Hepatocyte (in vitro differentiated cells): ENCODE results near the gene FHDC1. TPM values are rescaled to one million over a fixed set of nuclear protein-coding genes. Genes with fewer than 3 reads are reported as not detected.
A peak's percentile ranks its signal among the peaks of the same experiment; 100 is the strongest.

ENCODE experiments used
- DNase-seq: peaks from one replicate; pipeline ENCODE4 v3.0.0-alpha.2; 2016; ENCODE audit warnings: low spot score
- H2AFZ ChIP-seq: fragments of 200-600 bp; sonication (generic); 2 replicates; pipeline ENCODE4 v1.6.0; 2016; ENCODE audit warnings: antibody characterized with exemption, mild to moderate bottlenecking
- H3K27ac ChIP-seq: fragments of 200-600 bp; sonication (generic); 2 replicates; pipeline ENCODE4 v1.5.1; 2016; ENCODE audit warnings: mild to moderate bottlenecking
- H3K27me3 ChIP-seq: fragments of 200-600 bp; sonication (generic); 2 replicates; pipeline ENCODE4 v1.6.1; 2016
- H3K36me3 ChIP-seq: fragments of 200-600 bp; sonication (generic); replicated peaks from 2 replicates; pipeline ENCODE4 v1.5.1; 2016; ENCODE audit warnings: low read depth; ENCODE audit not compliant: insufficient read depth
- H3K4me1 ChIP-seq: fragments of 200-600 bp; sonication (generic); 2 replicates; pipeline ENCODE4 v1.5.1; 2016; ENCODE audit warnings: mild to moderate bottlenecking, moderate library complexity; ENCODE audit not compliant: insufficient read depth
- H3K4me2 ChIP-seq: fragments of 200-600 bp; sonication (generic); 2 replicates; pipeline ENCODE4 v1.6.0; 2016
- H3K4me3 ChIP-seq: fragments of 200-600 bp; sonication (generic); 2 replicates; pipeline ENCODE4 v1.5.1; 2016; ENCODE audit warnings: mild to moderate bottlenecking
- H3K79me2 ChIP-seq: fragments of 200-600 bp; sonication (generic); 2 replicates; pipeline ENCODE4 v1.6.0; 2017; ENCODE audit warnings: mild to moderate bottlenecking
- H3K9me2 ChIP-seq: fragments of 200-600 bp; sonication (generic); replicated peaks from 2 replicates; pipeline ENCODE4 v1.6.0; 2017; ENCODE audit warnings: mild to moderate bottlenecking; ENCODE audit not compliant: insufficient read depth
- H3K9me3 ChIP-seq: fragments of 200-600 bp; sonication (generic); 2 replicates; pipeline ENCODE4 v1.5.1; 2016; ENCODE audit warnings: low read depth, mild to moderate bottlenecking
- H4K20me1 ChIP-seq: fragments of 200-600 bp; sonication (generic); 2 replicates; pipeline ENCODE4 v1.6.0; 2016; ENCODE audit warnings: mild to moderate bottlenecking; ENCODE audit not compliant: insufficient read depth, poor library complexity, severe bottlenecking
- CTCF ChIP-seq: fragments of 200-600 bp; sonication (generic); IDR thresholded peaks from 2 replicates; pipeline ENCODE4 v1.5.1; 2016; ENCODE audit warnings: antibody characterized with exemption, mild to moderate bottlenecking; ENCODE audit not compliant: poor library complexity
- EZH2 ChIP-seq: fragments of 200-600 bp; sonication (generic); IDR thresholded peaks from 2 replicates; pipeline ENCODE4 v1.6.1; 2016; ENCODE audit warnings: antibody characterized with exemption, mild to moderate bottlenecking, borderline replicate concordance
- EZH2phosphoT487 ChIP-seq: fragments of 200-600 bp; sonication (generic); IDR thresholded peaks from one replicate; pipeline ENCODE4 v1.6.1; 2018; ENCODE audit warnings: antibody characterized with exemption, mild to moderate bottlenecking, low read depth, moderate library complexity; ENCODE audit not compliant: unreplicated experiment, severe bottlenecking
- whole genome bisulfite sequencing: methylation state at CpG from one replicate; pipeline ENCODE4 v1.1.6; 2016; ENCODE audit warnings: low lambda C conversion rate; ENCODE audit errors: missing lambda C conversion rate; 5-methylcytosine and 5-hydroxymethylcytosine counted together
- polyA plus RNA-seq: library from polyadenylated mRNA; unstranded; fragments of >200 nt; fragmentation: Nextera tagmentation; extraction: Ambion mirVana; gene quantifications from 2 replicates; pipeline ENCODE4 v1.2.1, GENCODE V29; 2016
- total RNA-seq: library from RNA; depleted of rRNA; stranded (reverse); fragments of >200 nt; gene quantifications from 2 replicates; pipeline ENCODE4 v1.2.3, GENCODE V29; 2014

Gene FHDC1
- total and polyA plus RNA-seq, 2 experiments from 2014 or later, result 2.1 to 3.1 TPM

DNA sequence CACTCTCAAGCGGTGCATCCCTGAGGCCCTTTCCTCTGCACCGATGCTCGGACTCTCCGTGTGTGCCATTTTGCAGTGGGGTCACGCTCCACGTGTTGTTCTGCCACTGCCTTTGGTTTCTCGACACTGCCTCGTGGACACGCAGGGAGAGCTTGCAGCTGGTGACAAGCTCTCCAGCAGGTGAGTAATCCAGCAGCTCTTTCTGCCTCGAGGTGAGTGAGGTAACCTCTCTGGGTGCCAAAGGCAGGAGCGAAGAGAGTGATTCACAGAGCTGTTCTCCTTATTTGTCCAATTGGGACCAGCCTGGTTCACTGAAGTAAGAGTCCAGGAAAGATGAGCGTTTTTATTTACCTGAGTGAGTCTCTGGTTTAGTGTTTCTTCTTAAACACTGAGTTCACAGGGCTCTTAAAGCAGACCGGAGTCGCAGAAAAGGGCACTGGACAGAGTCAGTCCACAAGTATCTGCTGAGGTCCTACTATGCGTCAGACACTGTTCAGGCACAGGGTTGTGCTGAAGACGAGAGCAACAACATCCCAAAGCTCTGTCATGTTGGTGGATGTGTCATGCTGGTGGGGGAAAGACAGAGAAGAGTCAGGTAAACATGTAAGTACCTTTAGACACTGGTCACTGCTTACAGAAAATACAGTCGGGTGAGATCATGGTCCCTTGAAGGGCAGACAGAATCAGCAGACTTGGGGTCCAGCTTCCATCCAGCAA is 61.8 kb downstream of the FHDC1 start:
- H3K36me3 ChIP-seq, result no peaks in the 10 kb centered on the region
- H3K4me1 ChIP-seq, result no peaks in the 10 kb centered on the region
- no peaks in the 10 kb centered on the region for H3K9me3 ChIP-seq
- no peak for TF ChIP-seq CTCF
- TF ChIP-seq EZH2, result no peak
- TF ChIP-seq EZH2phosphoT487, result no peak
- H4K20me1 ChIP-seq, result no peaks in the 10 kb centered on the region
- peak; percentile 41 for DNase-seq
- no peak overlapping the region for H3K4me2 ChIP-seq
- H3K9me2 ChIP-seq, result no peaks in the 10 kb centered on the region
- H2AFZ ChIP-seq, result no peak overlapping the region
- H3K79me2 ChIP-seq, result no peaks in the 10 kb centered on the region
- 81% methylated on average over 17 of the region's 17 CpGs for WGBS
- H3K27me3 ChIP-seq, result no peaks in the 10 kb centered on the region
- H3K27ac ChIP-seq, result no peak overlapping the region
- H3K4me3 ChIP-seq, result no peak overlapping the region

DNA sequence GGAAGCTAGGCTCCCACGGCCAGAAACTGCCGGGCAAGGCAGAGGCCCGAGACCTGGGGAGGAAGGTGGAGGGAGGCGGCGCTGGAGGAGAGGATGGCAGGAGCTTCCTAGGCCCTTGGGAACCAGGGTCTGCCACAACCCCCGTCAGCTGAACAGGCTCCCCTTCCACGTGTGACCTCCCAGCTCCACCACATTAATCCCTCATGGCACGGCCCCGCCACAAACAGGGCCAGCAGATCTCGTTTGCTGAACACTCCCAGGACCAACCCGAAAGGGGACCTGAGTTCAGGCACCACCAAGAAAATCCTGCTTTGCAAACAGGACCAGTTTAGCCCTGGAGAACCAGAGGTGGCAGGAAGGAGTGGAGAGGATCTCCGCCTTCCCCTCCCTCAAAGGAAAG is 62.7 kb downstream of the FHDC1 start:
- Histone ChIP-seq H3K79me2 (no peaks in the 10 kb centered on the region), H3K4me2 (no peak overlapping the region), H3K36me3 (no peaks in the 10 kb centered on the region), H2AFZ (no peak overlapping the region), H3K4me3 (no peak overlapping the region), H3K9me2 (no peaks in the 10 kb centered on the region), H3K27ac (no peak overlapping the region), H3K9me3 (no peaks in the 10 kb centered on the region), H3K27me3 (no peaks in the 10 kb centered on the region), H4K20me1 (no peaks in the 10 kb centered on the region), H3K4me1 (no peaks in the 10 kb centered on the region)
- TF ChIP-seq EZH2, result no peak
- TF ChIP-seq CTCF, result no peak
- TF ChIP-seq EZH2phosphoT487, result no peak
- DNase-seq, result no peak
- 91% methylated on average over 12 of the region's 12 CpGs for WGBS

DNA sequence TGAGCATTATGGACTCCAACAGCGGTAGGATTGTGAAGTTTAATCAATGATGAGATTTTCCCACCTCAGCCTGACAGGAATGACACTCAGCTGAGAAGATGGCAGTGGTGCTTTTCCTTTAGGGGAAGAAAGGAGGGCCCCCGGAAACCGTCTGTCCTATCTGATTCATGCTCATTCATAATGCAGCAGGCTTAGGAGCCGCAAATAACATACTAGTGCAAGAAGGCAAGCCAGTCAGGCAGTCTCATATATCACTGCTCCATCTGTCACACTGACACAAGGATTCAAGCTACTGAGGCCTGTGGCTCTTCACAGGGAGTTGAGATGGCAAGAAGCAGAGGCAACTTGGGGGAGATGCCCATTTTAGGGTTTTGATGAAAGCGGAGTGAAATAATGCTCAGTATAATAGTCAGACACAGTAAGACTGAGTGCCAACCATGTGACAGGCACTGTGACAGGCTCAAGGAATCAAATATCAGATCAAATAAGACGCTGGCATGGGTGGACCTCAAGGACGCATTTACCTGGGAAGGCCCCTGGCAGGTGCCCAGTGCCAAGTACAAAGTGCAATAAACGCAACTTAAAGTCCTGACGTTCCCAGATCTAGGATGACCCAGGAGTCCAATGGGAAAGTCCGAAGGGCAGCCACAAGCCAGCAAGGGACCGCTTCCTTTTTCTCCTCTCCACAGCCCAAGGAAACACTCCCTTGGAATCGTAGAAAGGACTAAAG is 63.4 kb downstream of the FHDC1 start:
- no peaks in the 10 kb centered on the region for H3K27me3 ChIP-seq
- no peak overlapping the region for H3K27ac ChIP-seq
- 86% methylated on average over 12 of the region's 12 CpGs for WGBS
- H2AFZ ChIP-seq, result no peak overlapping the region
- no peak for DNase-seq
- no peaks in the 10 kb centered on the region for H3K9me2 ChIP-seq
- TF ChIP-seq CTCF, result no peak
- TF ChIP-seq EZH2, result no peak
- TF ChIP-seq EZH2phosphoT487, result no peak
- H4K20me1 ChIP-seq, result no peaks in the 10 kb centered on the region
- H3K9me3 ChIP-seq, result no peaks in the 10 kb centered on the region
- H3K4me1 ChIP-seq, result no peaks in the 10 kb centered on the region
- H3K4me2 ChIP-seq, result no peak overlapping the region
- H3K79me2 ChIP-seq, result no peaks in the 10 kb centered on the region
- H3K4me3 ChIP-seq, result no peak overlapping the region
- no peaks in the 10 kb centered on the region for H3K36me3 ChIP-seq
